ENCODE results near the gene CYP2W1. TPM values are rescaled to one million over a fixed set of nuclear protein-coding genes. Genes with fewer than 3 reads are reported as not detected.

CYP2W1 gene
- total and polyA plus RNA-seq, 2 donors (not counting 3 experiments of a cell fraction or from before 2014, with no cell fraction given): not detected

GRCh38 chr7:1015196-1016121 lies 32.5 kb downstream of the CYP2W1 start:
- FAIRE-seq (no peak), DNase-seq (ENCODE audit: low read depth, low spot score) (no peak)
- Histone ChIP-seq H3K9me3 (replicated peaks; ENCODE audit: control insufficient read depth, insufficient read depth, low read length) (no peaks in the 10 kb centered on the region), H3K9ac (replicated peaks; ENCODE audit: extremely low read depth, insufficient read depth, low read length) (no peak overlapping the region), H3K4me2 (ENCODE audit: insufficient read depth, low read length) (no peak overlapping the region), H2AFZ (ENCODE audit: low read depth, low read length) (no peak overlapping the region), H3K79me2 (ENCODE audit: control insufficient read depth, insufficient read depth, low read length) (no peaks in the 10 kb centered on the region), H3K36me3 (ENCODE audit: control insufficient read depth in 2 of 2, extremely low read depth in 1 of 2, insufficient read depth in 2 of 2, low read length in 2 of 2) (no peaks in the 10 kb centered on the region), H3K9me1 (replicated peaks; ENCODE audit: control insufficient read depth, extremely low read depth, insufficient read depth, low read length) (no peaks in the 10 kb centered on the region), H3K4me1 (ENCODE audit: control insufficient read depth, extremely low read depth, insufficient read depth, low read length) (no peaks in the 10 kb centered on the region), H3K27me3 (ENCODE audit: control insufficient read depth in 2 of 2, insufficient read depth in 2 of 2, low read length in 2 of 2) (no peaks in the 10 kb centered on the region), H3K27ac (ENCODE audit: insufficient read depth, low read depth, low read length) (no peak overlapping the region), H3K4me3 (replicated peaks in 1 of 3; ENCODE audit: insufficient read depth in 1 of 3, low read depth in 1 of 3, low read length in 3 of 3) (no peak overlapping the region), H4K20me1 (replicated peaks; ENCODE audit: control insufficient read depth, extremely low read depth, insufficient read depth, low read length) (no peaks in the 10 kb centered on the region)
- TF ChIP-seq MAX (IDR thresholded peaks at IDR 0.05; ENCODE audit: insufficient read depth, insufficient read length) (no peak), FOS (IDR thresholded peaks at IDR 0.05; ENCODE audit: borderline replicate concordance, insufficient read depth, low read length) (no peak), CTCF (IDR thresholded peaks at IDR 0.05; ENCODE audit: extremely low read depth in 1 of 2, insufficient read depth in 1 of 2, low read depth in 1 of 2, low read length in 2 of 2) (no peak), POLR2A (IDR thresholded peaks at IDR 0.05; ENCODE audit: low read depth, low read length) (no peak), MYC (IDR thresholded peaks at IDR 0.05; ENCODE audit: low read depth, low read length) (no peak), JUN (IDR thresholded peaks at IDR 0.05; ENCODE audit: borderline replicate concordance, insufficient read depth, insufficient read length, low read depth) (no peak), POLR2AphosphoS5 (IDR thresholded peaks at IDR 0.05; ENCODE audit: insufficient read depth, low read depth, low read length) (no peak), EZH2 (IDR thresholded peaks at IDR 0.05; ENCODE audit: borderline replicate concordance, low read depth, low read length, severe bottlenecking) (no peak), GATA2 (IDR thresholded peaks at IDR 0.05; ENCODE audit: insufficient read depth, insufficient read length, low read depth, low read length) (no peak)
- CTCF ChIA-PET: no interaction called here
- intact Hi-C loops (cut with micrococcal nuclease) (no loop called here), dilution Hi-C loops (cut with MboI; ENCODE audit: extremely low pct_ligation_motif_present, low sequenced_read_pairs) (no loop called here)
- POLR2A ChIA-PET: no interaction called here
- no TSS peak for BruUV-seq (replicated peaks)

Measured in endothelial cell of umbilical vein (primary cell).